HG03354 (cell line): ENCODE measurements around the gene EDN3.
"Not testable (repeated sequence)": the region's sequence is repeated elsewhere in the genome, so short reads cannot be mapped to it uniquely, and the experiment has no call there.

Experiments used
- ATAC-seq: cut with Tn5 transposase; IDR thresholded peaks from one replicate; pipeline ENCODE4 v1.9.1; 2021; ENCODE audit warnings: mild to moderate bottlenecking; ENCODE audit not compliant: unreplicated experiment, poor library complexity, severe bottlenecking

The EDN3 gene

GRCh38 chr20:59333260-59333845, 32.9 kb downstream of the EDN3 start:
- no peak for ATAC-seq

GRCh38 chr20:59333951-59334350, 33.5 kb downstream of the EDN3 start:
- ATAC-seq, result no peak

- ATAC-seq, result no peak
These were observed 34.4 kb downstream of the EDN3 start for GRCh38 chr20:59334651-59335300.

GRCh38 chr20:59335377-59335776, 35.0 kb downstream of the EDN3 start:
- ATAC-seq, result no peak

- no peak for ATAC-seq
These were observed 36.1 kb downstream of the EDN3 start for GRCh38 chr20:59336540-59336939.

GRCh38 chr20:59338444-59338843, 38.0 kb downstream of the EDN3 start:
- ATAC-seq, result not testable (repeated sequence)

GRCh38 chr20:59340201-59340885, 39.9 kb downstream of the EDN3 start:
- no peak for ATAC-seq

- ATAC-seq, result not testable (repeated sequence)
These were observed 41.0 kb downstream of the EDN3 start for GRCh38 chr20:59341285-59342022.

- no peak for ATAC-seq
These were observed 41.9 kb downstream of the EDN3 start for GRCh38 chr20:59342023-59342957.

GRCh38 chr20:59346061-59346460, 45.6 kb downstream of the EDN3 start:
- no peak for ATAC-seq

GRCh38 chr20:59349277-59349676, 48.9 kb downstream of the EDN3 start:
- ATAC-seq, result no peak

- no peak for ATAC-seq
These were observed 50.1 kb downstream of the EDN3 start for GRCh38 chr20:59350330-59351156.

- no peak for ATAC-seq
These were observed 51.0 kb downstream of the EDN3 start for GRCh38 chr20:59351157-59352040.

- no peak for ATAC-seq
These were observed 52.1 kb downstream of the EDN3 start for GRCh38 chr20:59352541-59352940.

- ATAC-seq, result no peak
These were observed 52.6 kb downstream of the EDN3 start for GRCh38 chr20:59352990-59353389.

- no peak for ATAC-seq
These were observed 54.0 kb downstream of the EDN3 start for GRCh38 chr20:59354460-59354859.

- ATAC-seq, result no peak
These were observed 54.8 kb downstream of the EDN3 start for GRCh38 chr20:59355242-59355641.
